ENCODE data around the gene CTSC.

CTSC gene

DNA sequence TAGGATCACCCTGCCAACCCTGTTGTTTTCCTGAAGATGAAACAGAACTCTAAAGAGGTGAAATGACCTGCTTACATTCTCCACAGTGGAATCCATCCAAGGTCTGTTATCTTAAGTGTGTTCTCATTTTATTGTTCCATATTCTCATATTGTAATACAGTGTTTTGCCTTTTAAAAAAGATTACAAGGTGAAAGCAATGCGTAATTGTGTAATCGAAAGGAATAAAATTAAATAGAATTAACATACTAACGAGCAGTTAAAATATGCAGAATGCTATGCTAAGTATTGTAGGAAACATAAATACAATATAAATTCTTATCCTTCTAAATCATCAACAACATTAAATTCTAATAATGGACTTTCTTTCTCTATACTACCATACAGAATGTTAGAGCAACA is 41.6 kb upstream of the CTSC start:
- DNase-seq (ENCODE audit: low spot score) = no peak
- Histone ChIP-seq H3K27ac (replicated peaks; ENCODE audit: low read length) (no peak overlapping the region), H3K23ac (ENCODE audit: low read depth, low read length, poor library complexity) (no peak overlapping the region), H2AFZ (ENCODE audit: low read length) (no peak overlapping the region), H2BK120ac (ENCODE audit: low read depth, low read length) (no peak overlapping the region), H3K4me3 (ENCODE audit: low read length in 2 of 2) (no peak overlapping the region), H3K27me3 (ENCODE audit: control insufficient read depth in 3 of 3, insufficient read depth in 3 of 3, low read depth in 1 of 3, low read length in 3 of 3) (no peaks in the 10 kb centered on the region), H2BK5ac (ENCODE audit: low read length) (no peak overlapping the region), H3K9me3 (replicated peaks in 1 of 2; ENCODE audit: control insufficient read depth in 2 of 2, insufficient read depth in 1 of 2, low read depth in 1 of 2, low read length in 2 of 2) (no peaks in the 10 kb centered on the region), H2BK15ac (ENCODE audit: low read length) (no peak overlapping the region), H3K14ac (ENCODE audit: low read length) (no peak overlapping the region), H3K4me1 (ENCODE audit: control insufficient read depth in 2 of 2, insufficient read depth in 1 of 2, low read depth in 1 of 2, low read length in 2 of 2) (no peaks in the 10 kb centered on the region), H3K79me1 (ENCODE audit: low read depth, low read length) (no peaks in the 10 kb centered on the region), H3K9ac (ENCODE audit: low read depth, low read length, poor library complexity) (no peak overlapping the region), H2BK12ac (ENCODE audit: low read length) (no peak overlapping the region), H2AK5ac (ENCODE audit: low read depth, low read length) (no peak overlapping the region), H3K4ac (ENCODE audit: low read length) (no peak overlapping the region), H4K91ac (ENCODE audit: low read depth, low read length, poor library complexity) (no peak overlapping the region), H3K4me2 (ENCODE audit: insufficient read depth, low read length, poor library complexity, severe bottlenecking) (no peak overlapping the region), H3K18ac (ENCODE audit: low read length) (no peak overlapping the region), H3K36me3 (replicated peaks in 1 of 2; ENCODE audit: control insufficient read depth in 2 of 2, insufficient read depth in 2 of 2, low read length in 2 of 2) (no peaks in the 10 kb centered on the region), H4K8ac (ENCODE audit: low read depth, low read length) (no peak overlapping the region)
- WGBS, 2 donors (ENCODE audit: extremely low coverage in 2 of 2, insufficient read length in 2 of 2, insufficient replicate concordance in 1 of 2) = 100% methylated on average over 2 of the region's 3 CpGs; no CpG with 5 or more reads in 1 of the 2 donors

DNA sequence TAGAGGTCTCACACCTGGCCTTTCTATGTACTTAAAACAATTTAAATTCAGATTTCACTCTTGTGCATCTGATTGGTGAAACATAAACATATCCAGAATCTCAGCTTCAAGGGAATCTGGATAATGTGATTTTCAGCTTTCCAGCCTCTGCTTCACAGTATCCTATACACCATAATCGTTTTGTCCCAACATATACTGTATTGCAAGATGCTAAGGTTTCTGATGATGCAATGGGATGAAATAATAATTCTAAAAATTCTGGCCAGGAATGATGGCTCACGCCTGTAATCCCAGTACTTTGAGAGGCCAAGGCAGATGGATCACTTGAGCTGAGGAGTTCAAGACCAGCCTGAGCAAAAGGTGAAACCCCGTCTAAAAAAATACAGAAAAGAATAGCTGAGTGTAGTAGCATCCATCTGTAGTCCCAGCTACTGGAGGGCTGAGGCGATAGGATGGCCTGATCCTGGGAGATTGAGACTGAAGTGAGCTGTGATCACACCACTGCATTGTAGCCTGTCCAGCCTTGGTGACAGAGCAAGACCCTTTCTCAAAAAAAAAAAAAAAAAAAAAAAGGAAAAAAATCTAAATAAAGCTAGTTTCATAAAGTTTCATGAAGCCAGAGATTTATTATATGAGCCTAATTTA is 41.0 kb upstream of the CTSC start:
- Histone ChIP-seq H3K18ac (ENCODE audit: low read length) (no peak overlapping the region), H3K36me3 (replicated peaks in 1 of 2; ENCODE audit: control insufficient read depth in 2 of 2, insufficient read depth in 2 of 2, low read length in 2 of 2) (no peaks in the 10 kb centered on the region), H4K8ac (ENCODE audit: low read depth, low read length) (no peak overlapping the region), H2BK5ac (ENCODE audit: low read length) (no peak overlapping the region), H2AK5ac (ENCODE audit: low read depth, low read length) (no peak overlapping the region), H3K79me1 (ENCODE audit: low read depth, low read length) (no peaks in the 10 kb centered on the region), H3K9me3 (replicated peaks in 1 of 2; ENCODE audit: control insufficient read depth in 2 of 2, insufficient read depth in 1 of 2, low read depth in 1 of 2, low read length in 2 of 2) (no peaks in the 10 kb centered on the region), H3K4me3 (ENCODE audit: low read length in 2 of 2) (no peak overlapping the region), H3K4me2 (ENCODE audit: insufficient read depth, low read length, poor library complexity, severe bottlenecking) (no peak overlapping the region), H3K27ac (replicated peaks; ENCODE audit: low read length) (no peak overlapping the region), H2AFZ (ENCODE audit: low read length) (no peak overlapping the region), H4K91ac (ENCODE audit: low read depth, low read length, poor library complexity) (no peak overlapping the region), H2BK120ac (ENCODE audit: low read depth, low read length) (no peak overlapping the region), H3K9ac (ENCODE audit: low read depth, low read length, poor library complexity) (no peak overlapping the region), H3K14ac (ENCODE audit: low read length) (no peak overlapping the region), H3K4me1 (ENCODE audit: control insufficient read depth in 2 of 2, insufficient read depth in 1 of 2, low read depth in 1 of 2, low read length in 2 of 2) (no peaks in the 10 kb centered on the region), H2BK12ac (ENCODE audit: low read length) (no peak overlapping the region), H3K23ac (ENCODE audit: low read depth, low read length, poor library complexity) (no peak overlapping the region), H3K27me3 (ENCODE audit: control insufficient read depth in 3 of 3, insufficient read depth in 3 of 3, low read depth in 1 of 3, low read length in 3 of 3) (no peaks in the 10 kb centered on the region), H3K4ac (ENCODE audit: low read length) (no peak overlapping the region), H2BK15ac (ENCODE audit: low read length) (no peak overlapping the region)
- no peak for DNase-seq (ENCODE audit: low spot score)
- whole genome bisulfite sequencing, 2 donors (ENCODE audit: extremely low coverage in 2 of 2, insufficient read length in 2 of 2, insufficient replicate concordance in 1 of 2) = no CpG with 5 or more reads among the region's 4 CpGs

DNA sequence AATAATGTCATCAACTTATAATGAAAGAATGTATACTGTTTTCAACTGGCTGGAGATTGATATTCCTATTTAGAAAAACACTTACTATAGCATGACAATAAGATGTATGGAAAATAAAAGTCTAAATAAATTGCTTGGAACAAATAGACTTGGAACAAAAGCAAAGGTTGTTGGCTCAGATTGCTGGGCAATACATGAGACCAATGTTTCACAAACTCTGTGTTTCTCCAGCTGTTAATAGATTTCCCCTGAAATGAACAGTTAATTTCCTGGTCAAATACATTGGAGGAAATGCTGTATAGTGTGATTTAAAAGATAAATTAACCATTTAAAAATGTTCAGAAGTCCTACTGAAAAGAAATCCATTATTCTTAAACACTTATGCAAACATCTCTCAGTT is 40.1 kb upstream of the CTSC start:
- Histone ChIP-seq H3K4ac (ENCODE audit: low read length) (no peak overlapping the region), H2BK120ac (ENCODE audit: low read depth, low read length) (no peak overlapping the region), H3K18ac (ENCODE audit: low read length) (no peak overlapping the region), H3K27me3 (ENCODE audit: control insufficient read depth in 3 of 3, insufficient read depth in 3 of 3, low read depth in 1 of 3, low read length in 3 of 3) (no peaks in the 10 kb centered on the region), H2BK5ac (ENCODE audit: low read length) (no peak overlapping the region), H2AFZ (ENCODE audit: low read length) (no peak overlapping the region), H3K14ac (ENCODE audit: low read length) (no peak overlapping the region), H4K91ac (ENCODE audit: low read depth, low read length, poor library complexity) (no peak overlapping the region), H3K36me3 (replicated peaks in 1 of 2; ENCODE audit: control insufficient read depth in 2 of 2, insufficient read depth in 2 of 2, low read length in 2 of 2) (no peaks in the 10 kb centered on the region), H3K23ac (ENCODE audit: low read depth, low read length, poor library complexity) (no peak overlapping the region), H2BK12ac (ENCODE audit: low read length) (no peak overlapping the region), H3K27ac (replicated peaks; ENCODE audit: low read length) (no peak overlapping the region), H3K9ac (ENCODE audit: low read depth, low read length, poor library complexity) (no peak overlapping the region), H3K79me1 (ENCODE audit: low read depth, low read length) (no peaks in the 10 kb centered on the region), H2BK15ac (ENCODE audit: low read length) (no peak overlapping the region), H3K4me2 (ENCODE audit: insufficient read depth, low read length, poor library complexity, severe bottlenecking) (no peak overlapping the region), H3K4me1 (ENCODE audit: control insufficient read depth in 2 of 2, insufficient read depth in 1 of 2, low read depth in 1 of 2, low read length in 2 of 2) (no peaks in the 10 kb centered on the region), H2AK5ac (ENCODE audit: low read depth, low read length) (no peak overlapping the region), H3K9me3 (replicated peaks in 1 of 2; ENCODE audit: control insufficient read depth in 2 of 2, insufficient read depth in 1 of 2, low read depth in 1 of 2, low read length in 2 of 2) (no peaks in the 10 kb centered on the region), H3K4me3 (ENCODE audit: low read length in 2 of 2) (no peak overlapping the region), H4K8ac (ENCODE audit: low read depth, low read length) (no peak overlapping the region)
- no peak for DNase-seq (ENCODE audit: low spot score)

DNA sequence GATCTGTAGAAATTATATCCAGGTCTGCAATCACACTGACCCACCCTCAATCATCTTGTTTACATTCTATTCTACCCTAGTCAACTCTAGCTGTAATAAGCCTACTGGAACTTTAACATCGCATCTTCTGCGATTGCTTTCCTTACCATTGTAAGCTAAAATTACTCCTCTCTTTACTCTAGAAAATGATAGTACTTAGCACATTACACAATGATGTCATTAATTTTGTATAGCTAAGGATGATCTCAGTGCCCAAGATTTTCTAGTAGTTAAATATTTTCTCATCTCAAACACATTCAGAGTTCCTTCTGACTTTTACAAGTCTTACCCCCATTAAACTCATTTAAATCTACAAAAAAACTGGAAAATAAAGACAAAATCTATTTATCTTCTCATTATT is 39.6 kb upstream of the CTSC start:
- Histone ChIP-seq H4K8ac (ENCODE audit: low read depth, low read length) (no peak overlapping the region), H2AFZ (ENCODE audit: low read length) (no peak overlapping the region), H2BK120ac (ENCODE audit: low read depth, low read length) (no peak overlapping the region), H2BK15ac (ENCODE audit: low read length) (no peak overlapping the region), H3K4me1 (ENCODE audit: control insufficient read depth in 2 of 2, insufficient read depth in 1 of 2, low read depth in 1 of 2, low read length in 2 of 2) (no peaks in the 10 kb centered on the region), H3K27ac (replicated peaks; ENCODE audit: low read length) (no peak overlapping the region), H3K9me3 (replicated peaks in 1 of 2; ENCODE audit: control insufficient read depth in 2 of 2, insufficient read depth in 1 of 2, low read depth in 1 of 2, low read length in 2 of 2) (no peaks in the 10 kb centered on the region), H3K18ac (ENCODE audit: low read length) (no peak overlapping the region), H3K79me1 (ENCODE audit: low read depth, low read length) (no peaks in the 10 kb centered on the region), H3K27me3 (ENCODE audit: control insufficient read depth in 3 of 3, insufficient read depth in 3 of 3, low read depth in 1 of 3, low read length in 3 of 3) (no peaks in the 10 kb centered on the region), H3K36me3 (replicated peaks in 1 of 2; ENCODE audit: control insufficient read depth in 2 of 2, insufficient read depth in 2 of 2, low read length in 2 of 2) (no peaks in the 10 kb centered on the region), H2BK12ac (ENCODE audit: low read length) (no peak overlapping the region), H2AK5ac (ENCODE audit: low read depth, low read length) (no peak overlapping the region), H3K9ac (ENCODE audit: low read depth, low read length, poor library complexity) (no peak overlapping the region), H4K91ac (ENCODE audit: low read depth, low read length, poor library complexity) (no peak overlapping the region), H3K4ac (ENCODE audit: low read length) (no peak overlapping the region), H2BK5ac (ENCODE audit: low read length) (no peak overlapping the region), H3K4me2 (ENCODE audit: insufficient read depth, low read length, poor library complexity, severe bottlenecking) (no peak overlapping the region), H3K4me3 (ENCODE audit: low read length in 2 of 2) (no peak overlapping the region), H3K14ac (ENCODE audit: low read length) (no peak overlapping the region), H3K23ac (ENCODE audit: low read depth, low read length, poor library complexity) (no peak overlapping the region)
- WGBS, 2 donors (ENCODE audit: extremely low coverage in 2 of 2, insufficient read length in 2 of 2, insufficient replicate concordance in 1 of 2) = no CpG with 5 or more reads among the region's 2 CpGs
- no peak for DNase-seq (ENCODE audit: low spot score)

Data from neuronal stem cell (in vitro differentiated cells).